Parathyroid adenoma (tissue), 2 donors: ENCODE results near the gene ACAN.

Experiments used
- H2AFZ ChIP-seq: fragments of 300-600 bp; sonication (generic); one replicate; pipeline ENCODE4 v1.7.0; 2017; ENCODE audit warnings: antibody characterized with exemption, mild to moderate bottlenecking
- H3K27ac ChIP-seq: fragments of 300-600 bp; sonication (generic); one replicate; pipeline ENCODE4 v1.7.0; 2017
- H3K27me3 ChIP-seq: fragments of 300-600 bp; sonication (generic); one replicate; pipeline ENCODE4 v1.7.0; 2017; ENCODE audit warnings: low read length; ENCODE audit not compliant: control insufficient read depth, insufficient read depth
- H3K36me3 ChIP-seq: fragments of 300-600 bp; sonication (generic); one replicate; pipeline ENCODE4 v1.7.0; 2017; ENCODE audit warnings: low read length; ENCODE audit not compliant: control insufficient read depth, insufficient read depth
- H3K4me1 ChIP-seq: fragments of 300-600 bp; sonication (generic); one replicate; pipeline ENCODE4 v1.7.0; 2017; ENCODE audit warnings: control low read depth
- H3K4me2 ChIP-seq: fragments of 300-600 bp; sonication (generic); one replicate; pipeline ENCODE4 v1.7.0; 2017; ENCODE audit warnings: low read length
- H3K4me3 ChIP-seq: fragments of 300-600 bp; sonication (generic); one replicate; pipeline ENCODE4 v1.7.0; 2017; ENCODE audit warnings: low read depth, low read length
- H3K79me2 ChIP-seq: fragments of 300-600 bp; sonication (generic); one replicate; pipeline ENCODE4 v1.7.0; 2017; ENCODE audit warnings: control low read depth
- H3K9ac ChIP-seq: fragments of 300-600 bp; sonication (generic); one replicate; pipeline ENCODE4 v1.7.0; 2017; ENCODE audit warnings: mild to moderate bottlenecking
- H3K9me3 ChIP-seq: fragments of 300-600 bp; sonication (generic); one replicate; pipeline ENCODE4 v1.7.0; 2017; ENCODE audit warnings: low read length; ENCODE audit not compliant: control insufficient read depth
- CTCF ChIP-seq: fragments of 300-600 bp; sonication (generic); IDR thresholded peaks from one replicate; pipeline ENCODE4 v1.7.0; 2017; ENCODE audit warnings: antibody characterized with exemption, mild to moderate bottlenecking
- donor health status: primary hyperparathyroidism.

Gene ACAN

GRCh38 chr15:88803241-88803919 lies at the start of gene ACAN:
TSS of gene ACAN (plus strand) at chr15:88803436. CDS start at chr15:88836207, 32,771 bp downstream.
- H3K9ac ChIP-seq: no peak within 1 kb of the TSS
- no peak within 1 kb of the TSS for H3K4me2 ChIP-seq
- H3K27me3 ChIP-seq: no peaks in the 10 kb centered on the region
- no peak for TF ChIP-seq CTCF
- no peaks in the 10 kb centered on the region for H3K4me1 ChIP-seq
- no peaks in the 10 kb centered on the region for H3K36me3 ChIP-seq
- no peaks in the 10 kb centered on the region for H3K9me3 ChIP-seq
- H3K79me2 ChIP-seq: no peaks in the 10 kb centered on the region
- no peak within 1 kb of the TSS for H3K4me3 ChIP-seq
- no peak within 1 kb of the TSS for H3K27ac ChIP-seq
- no peak within 1 kb of the TSS for H2AFZ ChIP-seq

GRCh38 chr15:88756521-88756920 lies 46.7 kb upstream of the ACAN start:
- H3K4me2 ChIP-seq: no peak overlapping the region
- no peak overlapping the region for H3K4me3 ChIP-seq
- H3K27me3 ChIP-seq: no peaks in the 10 kb centered on the region
- H3K36me3 ChIP-seq: no peaks in the 10 kb centered on the region
- H3K9ac ChIP-seq: no peak overlapping the region
- no peaks in the 10 kb centered on the region for H3K9me3 ChIP-seq
- TF ChIP-seq CTCF: no peak
- no peaks in the 10 kb centered on the region for H3K4me1 ChIP-seq
- H3K27ac ChIP-seq: no peak overlapping the region
- H2AFZ ChIP-seq: no peak overlapping the region
- no peaks in the 10 kb centered on the region for H3K79me2 ChIP-seq

- H3K36me3 ChIP-seq: no peaks in the 10 kb centered on the region
- H3K79me2 ChIP-seq: no peaks in the 10 kb centered on the region
- no peak overlapping the region for H3K4me3 ChIP-seq
- H3K9me3 ChIP-seq: no peaks in the 10 kb centered on the region
- H3K4me2 ChIP-seq: no peak overlapping the region
- H3K9ac ChIP-seq: no peak overlapping the region
- TF ChIP-seq CTCF: no peak
- no peak overlapping the region for H2AFZ ChIP-seq
- H3K4me1 ChIP-seq: no peaks in the 10 kb centered on the region
- H3K27me3 ChIP-seq: no peaks in the 10 kb centered on the region
- H3K27ac ChIP-seq: no peak overlapping the region
Observed at GRCh38 chr15:88756921-88757320, 46.3 kb upstream of the ACAN start.

GRCh38 chr15:88759872-88760271 lies 43.4 kb upstream of the ACAN start:
- Histone ChIP-seq H3K9me3 (no peaks in the 10 kb centered on the region), H3K4me1 (no peaks in the 10 kb centered on the region), H2AFZ (no peak overlapping the region), H3K4me3 (no peak overlapping the region), H3K27ac (no peak overlapping the region), H3K9ac (no peak overlapping the region), H3K79me2 (no peaks in the 10 kb centered on the region), H3K36me3 (no peaks in the 10 kb centered on the region), H3K4me2 (no peak overlapping the region), H3K27me3 (no peaks in the 10 kb centered on the region)
- no peak for TF ChIP-seq CTCF

- Histone ChIP-seq H3K4me3 (no peak overlapping the region), H3K27me3 (no peaks in the 10 kb centered on the region), H3K4me1 (no peaks in the 10 kb centered on the region), H3K9me3 (no peaks in the 10 kb centered on the region), H3K79me2 (no peaks in the 10 kb centered on the region), H3K27ac (no peak overlapping the region), H3K36me3 (no peaks in the 10 kb centered on the region), H3K4me2 (no peak overlapping the region), H2AFZ (no peak overlapping the region), H3K9ac (no peak overlapping the region)
- no peak for TF ChIP-seq CTCF
Observed at GRCh38 chr15:88764448-88764847, 38.8 kb upstream of the ACAN start.
